GM23338 (cell line): ENCODE measurements around the gene STIM2. TPM values are rescaled to one million over a fixed set of nuclear protein-coding genes. Genes with fewer than 3 reads are reported as not detected.

Experiments used
- ATAC-seq: fragments of 200-7000 bp; cut with Tn5 transposase; 3 replicates; pipeline ENCODE4 v1.9.1; 2020
- DNase-seq: peaks from one replicate; pipeline ENCODE4 v3.0.0-alpha.2; 2015; ENCODE audit warnings: low spot score
- H2AFZ ChIP-seq: fragments of 200-600 bp; sonication (generic); 2 replicates; pipeline ENCODE4 v1.8.0; 2016; ENCODE audit warnings: antibody characterized with exemption, mild to moderate bottlenecking, moderate library complexity
- H3F3A ChIP-seq: fragments of 200-600 bp; sonication (generic); replicated peaks from 2 replicates; pipeline ENCODE4 v1.8.0; 2017; ENCODE audit warnings: antibody characterized with exemption, mixed run types, low read depth
- H3K27ac ChIP-seq: fragments of 200-600 bp; sonication (generic); 2 replicates; pipeline ENCODE4 v1.6.1; 2016; ENCODE audit warnings: low read depth
- H3K27me3 ChIP-seq: fragments of 200-600 bp; sonication (generic); 2 replicates; pipeline ENCODE4 v1.8.0; 2016; ENCODE audit warnings: mild to moderate bottlenecking, mixed run types, moderate library complexity; ENCODE audit not compliant: insufficient read depth
- H3K36me3 ChIP-seq: fragments of 200-600 bp; sonication (generic); 2 replicates; pipeline ENCODE4 v1.8.0; 2016; ENCODE audit warnings: mild to moderate bottlenecking; ENCODE audit not compliant: insufficient read depth
- H3K4me1 ChIP-seq: fragments of 200-600 bp; sonication (generic); 2 replicates; pipeline ENCODE4 v1.8.0; 2016; ENCODE audit warnings: mild to moderate bottlenecking, moderate library complexity; ENCODE audit not compliant: insufficient read depth
- H3K4me2 ChIP-seq: fragments of 200-600 bp; sonication (generic); 2 replicates; pipeline ENCODE4 v1.7.1; 2017; ENCODE audit warnings: mixed run types
- H3K4me3 ChIP-seq: fragments of 200-600 bp; sonication (generic); 2 replicates; pipeline ENCODE4 v1.6.1; 2016; ENCODE audit warnings: mixed run types
- H3K79me2 ChIP-seq: fragments of 200-600 bp; sonication (generic); replicated peaks from 2 replicates; pipeline ENCODE4 v1.8.0; 2017; ENCODE audit warnings: mild to moderate bottlenecking; ENCODE audit not compliant: insufficient read depth
- H3K9me2 ChIP-seq: fragments of 200-600 bp; sonication (generic); 2 replicates; pipeline ENCODE4 v1.8.0; 2017; ENCODE audit not compliant: insufficient read depth
- H4K20me1 ChIP-seq: fragments of 200-600 bp; sonication (generic); replicated peaks from 2 replicates; pipeline ENCODE4 v1.8.0; 2017; ENCODE audit warnings: mild to moderate bottlenecking; ENCODE audit not compliant: insufficient read depth
- H3K27ac Mint-ChIP-seq: 2 replicates; pipeline ENCODE4 v1.8.0; 2020; ENCODE audit warnings: inconsistent platforms, mild to moderate bottlenecking, moderate library complexity, mixed read lengths
- H3K27me3 Mint-ChIP-seq: 3 replicates; pipeline ENCODE4 v1.8.0; 2022; ENCODE audit warnings: low read depth, mild to moderate bottlenecking, moderate library complexity, mixed read lengths, inconsistent platforms; ENCODE audit not compliant: insufficient read depth, poor library complexity
- H3K36me3 Mint-ChIP-seq: 3 replicates; pipeline ENCODE4 v1.8.0; 2021; ENCODE audit warnings: low read depth, mild to moderate bottlenecking, inconsistent platforms, moderate library complexity, mixed read lengths
- H3K4me1 Mint-ChIP-seq: 3 replicates; pipeline ENCODE4 v1.8.0; 2020; ENCODE audit warnings: mild to moderate bottlenecking, inconsistent platforms, mixed read lengths
- H3K4me3 Mint-ChIP-seq: 3 replicates; pipeline ENCODE4 v1.8.0; 2021; ENCODE audit warnings: moderate library complexity, mild to moderate bottlenecking, inconsistent platforms, mixed read lengths
- H3K9me3 Mint-ChIP-seq: 3 replicates; pipeline ENCODE4 v1.8.0; 2020; ENCODE audit warnings: moderate library complexity, mild to moderate bottlenecking, inconsistent platforms, mixed read lengths
- CREB1 ChIP-seq: fragments of 250-450 bp; sonication (Bioruptor Pico); IDR thresholded peaks from 2 replicates; pipeline ENCODE4 v1.5.0; 2020; ENCODE audit warnings: low read depth, mild to moderate bottlenecking, moderate library complexity
- EZH2 ChIP-seq: fragments of 200-600 bp; sonication (generic); IDR thresholded peaks from one replicate; pipeline ENCODE4 v1.8.0; 2017; ENCODE audit warnings: antibody characterized with exemption, mild to moderate bottlenecking, low read depth; ENCODE audit not compliant: unreplicated experiment
- EZH2phosphoT487 ChIP-seq: fragments of 200-600 bp; sonication (generic); IDR thresholded peaks from one replicate; pipeline ENCODE4 v1.8.1; 2018; ENCODE audit warnings: antibody characterized with exemption; ENCODE audit not compliant: unreplicated experiment
- JUNB ChIP-seq: IDR thresholded peaks from one replicate; pipeline ENCODE4 v1.6.1; 2016; ENCODE audit warnings: antibody characterized with exemption; ENCODE audit not compliant: unreplicated experiment
- NANOG ChIP-seq: IDR thresholded peaks from 2 replicates; pipeline ENCODE4 v1.6.1; 2016; ENCODE audit warnings: antibody characterized with exemption, borderline replicate concordance
- POLR2AphosphoS5 ChIP-seq: IDR thresholded peaks from 2 replicates; pipeline ENCODE4 v1.6.1; 2016; ENCODE audit warnings: antibody characterized with exemption, low read depth
- REST ChIP-seq: IDR thresholded peaks from one replicate; pipeline ENCODE4 v1.6.1; 2018; ENCODE audit warnings: antibody characterized with exemption; ENCODE audit not compliant: unreplicated experiment
- STAT1 ChIP-seq: IDR thresholded peaks from one replicate; pipeline ENCODE4 v1.6.1; 2016; ENCODE audit warnings: antibody characterized with exemption; ENCODE audit not compliant: unreplicated experiment
- ZNF331 ChIP-seq: fragments of 250-450 bp; sonication (Bioruptor Pico); IDR thresholded peaks from 2 replicates; pipeline ENCODE4 v1.5.0; 2020; ENCODE audit warnings: low read depth, mild to moderate bottlenecking, moderate library complexity
- ZNF462 ChIP-seq: fragments of 250-450 bp; sonication (Bioruptor Pico); IDR thresholded peaks from 2 replicates; pipeline ENCODE4 v1.5.0; 2020; ENCODE audit warnings: mild to moderate bottlenecking, moderate library complexity
- polyA plus RNA-seq: library from polyadenylated mRNA; unstranded; fragments of >200 nt; fragmentation: Nextera tagmentation; extraction: Ambion mirVana; gene quantifications from 2 replicates; pipeline ENCODE4 v1.2.1, GENCODE V29; 2016
- total RNA-seq: library from RNA; depleted of rRNA; stranded (reverse); fragments of >200 nt; shearing (Covaris generic); gene quantifications from 2 replicates; pipeline ENCODE4 v1.2.3, GENCODE V29; 2014
- TF ChIP-seq, protein P1 (sequence below): IDR thresholded peaks from 2 replicates; pipeline ENCODE4 v1.6.1; 2016; ENCODE audit warnings: antibody characterized with exemption
- TF ChIP-seq, protein P2 (sequence below), 2 experiments: fragments of 200-600 bp in 1 of 2; sonication (generic) in 1 of 2; conservative IDR thresholded peaks; 2 replicates each; pipeline versions ENCODE4 v1.5.1 to v1.6.1; 2016 to 2017; ENCODE audit warnings: antibody characterized with exemption in 2 of 2, low read depth in 2 of 2, mild to moderate bottlenecking in 2 of 2, moderate library complexity in 1 of 2

The STIM2 gene
- total and polyA plus RNA-seq, 2 experiments from 2014 or later: 13.1 to 17.8 TPM

- TF ChIP-seq REST (no peak), JUNB (no peak), EZH2phosphoT487 (no peak), ZNF331 (CRISPR knock-in tag) (no peak), EZH2 (no peak), CREB1 (CRISPR knock-in tag) (no peak), ZNF462 (no peak), POLR2AphosphoS5 (no peak), NANOG (no peak), STAT1 (no peak)
- TF ChIP-seq, protein P1, sequence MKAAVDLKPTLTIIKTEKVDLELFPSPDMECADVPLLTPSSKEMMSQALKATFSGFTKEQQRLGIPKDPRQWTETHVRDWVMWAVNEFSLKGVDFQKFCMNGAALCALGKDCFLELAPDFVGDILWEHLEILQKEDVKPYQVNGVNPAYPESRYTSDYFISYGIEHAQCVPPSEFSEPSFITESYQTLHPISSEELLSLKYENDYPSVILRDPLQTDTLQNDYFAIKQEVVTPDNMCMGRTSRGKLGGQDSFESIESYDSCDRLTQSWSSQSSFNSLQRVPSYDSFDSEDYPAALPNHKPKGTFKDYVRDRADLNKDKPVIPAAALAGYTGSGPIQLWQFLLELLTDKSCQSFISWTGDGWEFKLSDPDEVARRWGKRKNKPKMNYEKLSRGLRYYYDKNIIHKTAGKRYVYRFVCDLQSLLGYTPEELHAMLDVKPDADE: no peak
- TF ChIP-seq, protein P2, sequence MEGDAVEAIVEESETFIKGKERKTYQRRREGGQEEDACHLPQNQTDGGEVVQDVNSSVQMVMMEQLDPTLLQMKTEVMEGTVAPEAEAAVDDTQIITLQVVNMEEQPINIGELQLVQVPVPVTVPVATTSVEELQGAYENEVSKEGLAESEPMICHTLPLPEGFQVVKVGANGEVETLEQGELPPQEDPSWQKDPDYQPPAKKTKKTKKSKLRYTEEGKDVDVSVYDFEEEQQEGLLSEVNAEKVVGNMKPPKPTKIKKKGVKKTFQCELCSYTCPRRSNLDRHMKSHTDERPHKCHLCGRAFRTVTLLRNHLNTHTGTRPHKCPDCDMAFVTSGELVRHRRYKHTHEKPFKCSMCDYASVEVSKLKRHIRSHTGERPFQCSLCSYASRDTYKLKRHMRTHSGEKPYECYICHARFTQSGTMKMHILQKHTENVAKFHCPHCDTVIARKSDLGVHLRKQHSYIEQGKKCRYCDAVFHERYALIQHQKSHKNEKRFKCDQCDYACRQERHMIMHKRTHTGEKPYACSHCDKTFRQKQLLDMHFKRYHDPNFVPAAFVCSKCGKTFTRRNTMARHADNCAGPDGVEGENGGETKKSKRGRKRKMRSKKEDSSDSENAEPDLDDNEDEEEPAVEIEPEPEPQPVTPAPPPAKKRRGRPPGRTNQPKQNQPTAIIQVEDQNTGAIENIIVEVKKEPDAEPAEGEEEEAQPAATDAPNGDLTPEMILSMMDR (conservative IDR thresholded peaks at IDR 0.05; ENCODE audit: low read depth in 2 of 2): no peak
Measured at GRCh38 chr4:26955241-26955640, 94.6 kb downstream of the STIM2 start.

More at GRCh38 chr4:26955241-26955640, 94.6 kb downstream of the STIM2 start:
- Histone ChIP-seq H3K9me2 (0 out of 2 replicates have a peak, but pooled peaks cover 3% of the 10 kb centered on the region), H3K4me1 (no peaks in the 10 kb centered on the region; the same call in 1 of the 2 replicates), H3K79me2 (peaks cover 18% of the 10 kb centered on the region), H3K36me3 (no peaks in the 10 kb centered on the region), H3K4me3 (no peak overlapping the region), H3K27ac (no peak overlapping the region), H3K27me3 (no peaks in the 10 kb centered on the region), H3F3A (no peaks in the 10 kb centered on the region), H3K4me2 (no peak overlapping the region), H4K20me1 (no peaks in the 10 kb centered on the region), H2AFZ (no peak overlapping the region)
- no peak for DNase-seq
- ATAC-seq: no peak
- H3K4me3 Mint-ChIP-seq: no peak overlapping the region
- no peaks in the 10 kb centered on the region for H3K27me3 Mint-ChIP-seq
- H3K9me3 Mint-ChIP-seq: no peaks in the 10 kb centered on the region
- no peaks in the 10 kb centered on the region; the same call in 2 of the 3 replicates for H3K36me3 Mint-ChIP-seq
- no peak overlapping the region for H3K27ac Mint-ChIP-seq
- peaks cover 16% of the 10 kb centered on the region for H3K4me1 Mint-ChIP-seq
